GM18951 (cell line): ENCODE data around the gene FBLN1.

Experiments
- POLR2A ChIP-seq: IDR thresholded peaks from 4 replicates; pipeline ENCODE4 v1.6.1; 2011; ENCODE audit warnings: mild to moderate bottlenecking; ENCODE audit not compliant: insufficient read length, insufficient read depth; ENCODE audit errors: extremely low read depth
- in situ Hi-C: fragments of 300-500 bp; cut with MboI; formaldehyde crosslinking; loops from one replicate; pipeline ENCODE4 v1.12.0; 2022; ENCODE audit warnings: low sequenced_read_pairs, mixed read lengths, inconsistent platforms; ENCODE audit not compliant: unreplicated experiment

Gene FBLN1

GRCh38 chr22:45543243-45543642 is 40.6 kb downstream of the FBLN1 start:
- in situ Hi-C loops, result no loop called here
- no peak for TF ChIP-seq POLR2A

GRCh38 chr22:45544588-45545170 is 42.0 kb downstream of the FBLN1 start:
- in situ Hi-C loops, result no loop called here
- no peak for TF ChIP-seq POLR2A

GRCh38 chr22:45546333-45547015 is 43.8 kb downstream of the FBLN1 start:
- TF ChIP-seq POLR2A, result no peak
- in situ Hi-C loops, result no loop called here

GRCh38 chr22:45547016-45547345 is 44.3 kb downstream of the FBLN1 start:
- TF ChIP-seq POLR2A, result no peak
- in situ Hi-C loops, result no loop called here

GRCh38 chr22:45547731-45548130 is 45.0 kb downstream of the FBLN1 start:
- no peak for TF ChIP-seq POLR2A
- in situ Hi-C loops, result no loop called here

- TF ChIP-seq POLR2A, result no peak
- in situ Hi-C loops, result no loop called here
Observed at GRCh38 chr22:45548247-45548840, 45.7 kb downstream of the FBLN1 start.

- in situ Hi-C loops, result no loop called here
- no peak for TF ChIP-seq POLR2A
Observed at GRCh38 chr22:45548991-45549761, 46.5 kb downstream of the FBLN1 start.

- in situ Hi-C loops, result no loop called here
- TF ChIP-seq POLR2A, result no peak
Observed at GRCh38 chr22:45549762-45550378, 47.2 kb downstream of the FBLN1 start.

GRCh38 chr22:45550416-45550815 is 47.7 kb downstream of the FBLN1 start:
- in situ Hi-C loops, result no loop called here
- no peak for TF ChIP-seq POLR2A

- in situ Hi-C loops, result no loop called here
- TF ChIP-seq POLR2A, result no peak
Observed at GRCh38 chr22:45550891-45551290, 48.2 kb downstream of the FBLN1 start.

GRCh38 chr22:45551310-45552016 is 48.8 kb downstream of the FBLN1 start:
- in situ Hi-C loops, result no loop called here
- no peak for TF ChIP-seq POLR2A

GRCh38 chr22:45552017-45552411 is 49.3 kb downstream of the FBLN1 start:
- in situ Hi-C loops, result no loop called here
- no peak for TF ChIP-seq POLR2A

- in situ Hi-C loops, result no loop called here
- TF ChIP-seq POLR2A, result no peak
Observed at GRCh38 chr22:45552580-45553350, 50.1 kb downstream of the FBLN1 start.
